GM12864 (cell line): ENCODE data around the gene CDK18.
"Not testable (repeated sequence)": the region's sequence is repeated elsewhere in the genome, so short reads cannot be mapped to it uniquely, and the experiment has no call there.

Source experiments
- DNase-seq: peaks from one replicate; pipeline ENCODE4 v3.0.0-alpha.2; 2011; ENCODE audit warnings: low read depth
- H3K4me3 ChIP-seq: 2 replicates; pipeline ENCODE4 v1.5.1; 2011; ENCODE audit warnings: mild to moderate bottlenecking, low read depth, low read length, control low read depth
- TF ChIP-seq, protein P1 (sequence below): IDR thresholded peaks from 2 replicates; pipeline ENCODE4 v1.5.1; 2011; ENCODE audit warnings: low read depth, mild to moderate bottlenecking, moderate library complexity, low read length, control low read depth, inconsistent platforms; ENCODE audit errors: missing control alignments

CDK18 gene

DNA sequence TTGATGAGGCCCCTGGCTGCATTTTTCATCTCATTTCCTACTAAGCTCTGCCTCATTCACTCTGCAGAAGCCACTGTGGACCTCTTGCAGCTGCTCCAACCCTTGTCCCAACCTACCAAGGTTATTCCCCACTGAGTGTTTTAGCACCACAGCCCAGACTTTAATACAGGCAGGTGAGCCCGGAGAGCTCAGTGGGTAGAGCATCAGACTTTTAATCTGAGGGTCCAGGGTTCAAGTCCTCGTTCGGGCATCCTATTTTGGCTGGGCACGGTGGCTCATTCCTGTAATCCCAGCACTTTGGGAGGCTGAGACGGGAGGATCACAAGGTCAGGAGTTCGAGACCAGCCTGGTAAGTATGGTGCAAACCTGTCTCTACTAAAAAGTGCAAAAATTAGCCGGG, 30.5 kb upstream of the CDK18 start:
- DNase-seq = no peak
- H3K4me3 ChIP-seq = no peak overlapping the region
- TF ChIP-seq, protein P1, sequence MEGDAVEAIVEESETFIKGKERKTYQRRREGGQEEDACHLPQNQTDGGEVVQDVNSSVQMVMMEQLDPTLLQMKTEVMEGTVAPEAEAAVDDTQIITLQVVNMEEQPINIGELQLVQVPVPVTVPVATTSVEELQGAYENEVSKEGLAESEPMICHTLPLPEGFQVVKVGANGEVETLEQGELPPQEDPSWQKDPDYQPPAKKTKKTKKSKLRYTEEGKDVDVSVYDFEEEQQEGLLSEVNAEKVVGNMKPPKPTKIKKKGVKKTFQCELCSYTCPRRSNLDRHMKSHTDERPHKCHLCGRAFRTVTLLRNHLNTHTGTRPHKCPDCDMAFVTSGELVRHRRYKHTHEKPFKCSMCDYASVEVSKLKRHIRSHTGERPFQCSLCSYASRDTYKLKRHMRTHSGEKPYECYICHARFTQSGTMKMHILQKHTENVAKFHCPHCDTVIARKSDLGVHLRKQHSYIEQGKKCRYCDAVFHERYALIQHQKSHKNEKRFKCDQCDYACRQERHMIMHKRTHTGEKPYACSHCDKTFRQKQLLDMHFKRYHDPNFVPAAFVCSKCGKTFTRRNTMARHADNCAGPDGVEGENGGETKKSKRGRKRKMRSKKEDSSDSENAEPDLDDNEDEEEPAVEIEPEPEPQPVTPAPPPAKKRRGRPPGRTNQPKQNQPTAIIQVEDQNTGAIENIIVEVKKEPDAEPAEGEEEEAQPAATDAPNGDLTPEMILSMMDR = no peak

DNA sequence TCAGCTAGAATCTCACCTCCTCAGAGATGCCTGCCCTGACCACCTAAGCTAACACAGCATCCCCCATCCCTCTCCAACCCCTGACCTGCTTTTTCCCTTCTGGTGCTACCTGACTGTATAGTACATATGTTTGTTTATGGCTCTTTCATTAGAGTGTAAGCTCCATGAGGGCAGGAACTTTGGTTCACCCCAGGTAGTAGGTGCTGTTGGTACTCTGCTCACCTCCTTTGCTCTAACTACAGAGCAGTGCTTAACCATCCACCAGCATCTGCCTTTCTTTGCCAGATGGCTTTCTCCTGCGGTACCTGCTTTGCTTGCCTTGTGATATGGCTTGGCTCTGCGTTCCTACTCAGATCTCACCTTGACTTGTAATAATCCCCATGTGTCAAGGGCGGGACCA, 29.9 kb upstream of the CDK18 start:
- no peak overlapping the region for H3K4me3 ChIP-seq
- DNase-seq = no peak
- TF ChIP-seq, protein P1 = no peak

DNA sequence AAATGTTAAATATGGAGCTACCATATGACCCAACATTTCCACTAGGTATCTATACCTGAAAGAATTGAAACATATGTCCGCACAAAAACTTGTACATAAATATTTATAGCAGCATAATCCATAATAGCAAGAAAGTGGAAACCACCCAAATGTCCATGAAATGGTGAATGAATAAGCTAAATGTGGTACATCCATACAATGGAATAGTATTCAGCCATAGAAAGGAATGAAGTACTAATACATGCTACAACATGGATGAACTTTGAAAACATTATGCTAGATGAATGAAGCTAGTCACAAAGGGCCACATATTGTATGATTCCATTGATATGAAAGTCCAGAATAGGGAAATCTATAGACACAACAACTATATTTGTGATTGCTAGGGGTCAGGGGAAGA, 28.6 kb upstream of the CDK18 start:
- H3K4me3 ChIP-seq = no peak overlapping the region
- TF ChIP-seq, protein P1 = no peak
- DNase-seq = no peak

DNA sequence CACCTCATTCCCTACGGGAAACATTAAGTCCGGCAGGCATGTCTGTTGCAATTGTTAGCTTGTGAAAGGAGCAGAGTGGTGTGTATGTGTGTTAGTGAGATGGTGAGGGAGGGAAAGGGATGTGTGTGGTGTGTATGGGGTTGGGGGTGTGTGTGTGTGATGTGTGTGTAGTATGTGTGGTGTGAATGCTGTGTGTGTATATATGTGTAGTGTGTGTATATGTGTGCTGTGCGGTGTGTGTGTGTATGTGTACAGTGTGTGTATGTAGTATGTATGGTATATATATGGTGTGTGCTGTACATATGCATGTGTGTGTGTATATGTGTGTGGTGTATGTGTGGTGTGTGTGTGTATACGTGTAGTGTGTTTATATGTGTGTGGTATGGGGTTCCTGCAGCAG, 27.8 kb upstream of the CDK18 start:
- no peak for DNase-seq
- TF ChIP-seq, protein P1 = no peak
- H3K4me3 ChIP-seq = no peak overlapping the region

- no peak overlapping the region for H3K4me3 ChIP-seq
- no peak for DNase-seq
- TF ChIP-seq, protein P1 = no peak
Measured at GRCh38 chr1:205477121-205477758, 27.2 kb upstream of the CDK18 start.

- DNase-seq = no peak
- no peak overlapping the region for H3K4me3 ChIP-seq
- TF ChIP-seq, protein P1 = no peak
Measured at GRCh38 chr1:205477759-205478247, 26.7 kb upstream of the CDK18 start.

DNA sequence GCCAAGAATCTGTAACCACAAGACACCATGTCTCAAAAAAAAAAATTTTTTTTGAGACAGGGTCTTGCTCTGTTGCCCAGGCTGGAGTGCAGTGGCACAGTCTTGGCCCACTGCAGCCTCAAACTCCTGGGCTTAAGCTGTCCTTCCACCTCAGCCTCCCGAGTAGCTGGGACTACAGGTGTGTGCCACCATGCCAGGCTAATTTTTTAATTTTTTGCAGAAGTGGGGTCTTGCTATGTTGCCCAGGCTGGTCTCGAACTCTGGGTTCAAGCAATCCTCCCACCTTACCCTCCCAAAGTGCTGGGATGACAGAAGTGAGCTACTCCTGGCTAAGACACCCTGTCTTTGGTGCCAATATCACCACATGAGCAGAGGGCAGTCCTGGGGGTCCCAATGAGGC, 25.5 kb upstream of the CDK18 start:
- not testable (repeated sequence) for DNase-seq, H3K4me3 ChIP-seq
